ENCODE results near the gene CRIP3. TPM values are rescaled to one million over a fixed set of nuclear protein-coding genes. Genes with fewer than 3 reads are reported as not detected.

The CRIP3 gene
- total RNA-seq, 1 experiment from 2014 or later = 44.7 TPM

GRCh38 chr6:43306086-43306485 is 2.5 kb downstream of the CRIP3 start:
- ChIA-PET POLR2A (interaction anchor here (1.8 kb wide), 1 partner anchor 9 kb away, joined by 5 read pairs; no protein-coding TSS in a partner anchor), CTCF (interaction anchor here (4.4 to 4.5 kb wide), 2 partner anchors 18 to 29 kb away, joined by 46 to 53 read pairs; no protein-coding TSS in a partner anchor)

More at GRCh38 chr6:43306086-43306485, 2.5 kb downstream of the CRIP3 start:
- peaks cover 5% of the 10 kb centered on the region for H3K36me3 Mint-ChIP-seq
- no peak for TF ChIP-seq CTCF (IDR thresholded peaks at IDR 0.05)
- no peak for TF ChIP-seq GRHL2 (CRISPR knock-in tag; IDR thresholded peaks at IDR 0.05; ENCODE audit: insufficient replicate concordance, severe bottlenecking)
- no peak for TF ChIP-seq JAZF1 (CRISPR knock-in tag; IDR thresholded peaks at IDR 0.05)
- TF ChIP-seq ZNF138 (CRISPR knock-in tag; conservative IDR thresholded peaks at IDR 0.05) = no peak
- TF ChIP-seq NFATC4 (CRISPR knock-in tag; IDR thresholded peaks at IDR 0.05) = no peak
- TF ChIP-seq HMGXB4 (CRISPR knock-in tag; IDR thresholded peaks at IDR 0.05) = no peak
- TF ChIP-seq ETV6 (CRISPR knock-in tag; IDR thresholded peaks at IDR 0.05) = no peak
- no peak for TF ChIP-seq SP1 (CRISPR knock-in tag; conservative IDR thresholded peaks at IDR 0.05)
- TF ChIP-seq AFF4 (CRISPR knock-in tag; IDR thresholded peaks at IDR 0.05; ENCODE audit: borderline replicate concordance) = no peak
- TF ChIP-seq FOXJ3 (CRISPR knock-in tag; IDR thresholded peaks at IDR 0.05; ENCODE audit: borderline replicate concordance) = no peak
- no peak for TF ChIP-seq FOXP4 (CRISPR knock-in tag; IDR thresholded peaks at IDR 0.05)
- TF ChIP-seq AR (CRISPR knock-in tag; IDR thresholded peaks at IDR 0.05) = no peak
- no peak for TF ChIP-seq ZNF232 (CRISPR knock-in tag; IDR thresholded peaks at IDR 0.05)
- no peak for ATAC-seq
- H3K27me3 Mint-ChIP-seq (ENCODE audit: low read depth) = 0 out of 2 replicates have a peak, but pooled peaks cover 4% of the 10 kb centered on the region
- DNase-seq (ENCODE audit: low spot score) = no peak
- no peak overlapping the region for H3K27ac Mint-ChIP-seq
- H3K4me1 Mint-ChIP-seq = peaks cover 27% of the 10 kb centered on the region
- no peak overlapping the region for H3K4me3 Mint-ChIP-seq
- H3K9me3 Mint-ChIP-seq = no peaks in the 10 kb centered on the region

All from WTC11 (cell line).